ENCODE measurements around the gene FAM186B. TPM values are rescaled to one million over a fixed set of nuclear protein-coding genes. Genes with fewer than 3 reads are reported as not detected.

The FAM186B gene
- total and polyA plus RNA-seq, 10 donors, result 0.08 to 0.67 (median 0.33) TPM; not detected in 4

DNA sequence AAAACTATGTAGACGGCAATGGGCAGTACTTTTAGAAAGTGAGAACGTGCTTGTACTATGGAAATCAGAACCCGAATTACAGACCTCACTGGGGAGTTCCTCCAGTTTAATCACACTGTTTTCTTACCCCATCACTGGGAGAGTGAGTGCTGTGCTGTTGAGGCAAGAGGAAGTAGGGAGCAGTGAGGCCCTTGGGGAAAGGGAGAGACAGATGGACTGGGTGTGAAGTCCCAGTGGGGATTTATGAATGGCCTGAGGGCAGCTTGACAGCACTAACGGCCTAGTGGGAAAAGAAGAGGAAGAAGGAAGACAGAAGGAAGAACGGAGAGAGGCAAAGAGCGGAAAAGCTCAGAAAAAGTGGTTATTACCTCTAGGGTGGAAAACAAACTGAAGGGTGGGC is 43.2 kb downstream of the FAM186B start:
- H3K9me3 ChIP-seq, result no peaks in the 10 kb centered on the region
- no peak overlapping the region for H3K27ac ChIP-seq
- intact Hi-C loops (cut with DNase I; ENCODE audit: low total_unique reads), result no loop called here
- TF ChIP-seq, protein P1, sequence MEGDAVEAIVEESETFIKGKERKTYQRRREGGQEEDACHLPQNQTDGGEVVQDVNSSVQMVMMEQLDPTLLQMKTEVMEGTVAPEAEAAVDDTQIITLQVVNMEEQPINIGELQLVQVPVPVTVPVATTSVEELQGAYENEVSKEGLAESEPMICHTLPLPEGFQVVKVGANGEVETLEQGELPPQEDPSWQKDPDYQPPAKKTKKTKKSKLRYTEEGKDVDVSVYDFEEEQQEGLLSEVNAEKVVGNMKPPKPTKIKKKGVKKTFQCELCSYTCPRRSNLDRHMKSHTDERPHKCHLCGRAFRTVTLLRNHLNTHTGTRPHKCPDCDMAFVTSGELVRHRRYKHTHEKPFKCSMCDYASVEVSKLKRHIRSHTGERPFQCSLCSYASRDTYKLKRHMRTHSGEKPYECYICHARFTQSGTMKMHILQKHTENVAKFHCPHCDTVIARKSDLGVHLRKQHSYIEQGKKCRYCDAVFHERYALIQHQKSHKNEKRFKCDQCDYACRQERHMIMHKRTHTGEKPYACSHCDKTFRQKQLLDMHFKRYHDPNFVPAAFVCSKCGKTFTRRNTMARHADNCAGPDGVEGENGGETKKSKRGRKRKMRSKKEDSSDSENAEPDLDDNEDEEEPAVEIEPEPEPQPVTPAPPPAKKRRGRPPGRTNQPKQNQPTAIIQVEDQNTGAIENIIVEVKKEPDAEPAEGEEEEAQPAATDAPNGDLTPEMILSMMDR (IDR thresholded peaks at IDR 0.05 in 8 of 11, conservative IDR thresholded peaks at IDR 0.05 in 3 of 11), result no peak
- TF ChIP-seq POLR2A (IDR thresholded peaks at IDR 0.05) (no peak), POLR2AphosphoS5 (IDR thresholded peaks at IDR 0.05) (no peak)
- H3K4me3 ChIP-seq, result no peak overlapping the region
- 86 to 93% (median 87%) methylated on average over 6 of the region's 6 CpGs for WGBS, 5 donors
- H3K27me3 ChIP-seq (replicated peaks in 1 of 7), result no peaks in the 10 kb centered on the region
- peaks cover 0 to 92% (median 81%) of the 10 kb centered on the region in 6 donors for H3K36me3 ChIP-seq
- peaks cover 11 to 32% (median 24%) of the 10 kb centered on the region in 6 donors for H3K4me1 ChIP-seq
- peak; percentile 1 for DNase-seq

DNA sequence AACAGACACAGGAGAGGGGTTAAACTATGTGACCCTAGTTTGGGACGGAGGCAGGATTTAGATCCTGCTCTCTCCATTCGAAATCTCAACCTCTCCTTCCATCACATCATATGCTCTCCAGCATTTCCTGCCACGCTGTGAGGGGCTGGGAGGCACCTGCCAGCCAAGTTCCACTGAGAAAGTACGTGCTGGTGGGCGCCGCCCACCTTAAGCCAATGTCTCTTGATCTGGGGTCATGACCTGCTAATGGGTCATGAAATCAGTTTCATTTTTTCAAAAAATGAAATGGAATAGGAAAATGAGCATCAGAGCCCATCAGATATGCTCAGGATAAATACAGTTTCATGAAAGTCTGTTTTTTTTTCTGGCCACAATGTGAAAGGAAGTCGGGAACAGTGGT is 44.7 kb downstream of the FAM186B start:
- TF ChIP-seq POLR2AphosphoS5 (IDR thresholded peaks at IDR 0.05) (no peak), POLR2A (IDR thresholded peaks at IDR 0.05) (no peak)
- TF ChIP-seq, protein P1 (IDR thresholded peaks at IDR 0.05 in 8 of 11, conservative IDR thresholded peaks at IDR 0.05 in 3 of 11), result no peak
- WGBS, 5 donors, result 76 to 91% (median 90%) methylated on average over 7 of the region's 7 CpGs
- Histone ChIP-seq H3K36me3 (peaks cover 0 to 100% (median 91%) of the 10 kb centered on the region in 6 donors), H3K4me1 (peaks cover 0 to 16% (median 9%) of the 10 kb centered on the region in 6 donors), H3K9me3 (no peaks in the 10 kb centered on the region), H3K4me3 (no peak overlapping the region), H3K27me3 (replicated peaks in 1 of 7) (no peaks in the 10 kb centered on the region), H3K27ac (no peak overlapping the region)
- intact Hi-C loops (cut with DNase I; ENCODE audit: low total_unique reads), result no loop called here
- peak; percentile 20 for DNase-seq

GRCh38 chr12:49559011-49559675 is 46.3 kb downstream of the FAM186B start:
- Histone ChIP-seq H3K27ac (no peak overlapping the region), H3K4me3 (no peak overlapping the region), H3K4me1 (peaks cover 0 to under 1% (median 0%) of the 10 kb centered on the region in 6 donors), H3K27me3 (replicated peaks in 1 of 7) (no peaks in the 10 kb centered on the region), H3K9me3 (no peaks in the 10 kb centered on the region), H3K36me3 (peaks cover 0 to 89% (median 79%) of the 10 kb centered on the region in 6 donors)
- intact Hi-C loops (cut with DNase I; ENCODE audit: low total_unique reads), result no loop called here
- 94 to 99% (median 94%) methylated on average over 17 of the region's 17 CpGs for WGBS, 5 donors
- DNase-seq, result peak; percentile 45
- peak in 1 of 3 donors; percentile 41 for TF ChIP-seq POLR2AphosphoS5 (IDR thresholded peaks at IDR 0.05)
- TF ChIP-seq POLR2A (IDR thresholded peaks at IDR 0.05), result no peak

DNA sequence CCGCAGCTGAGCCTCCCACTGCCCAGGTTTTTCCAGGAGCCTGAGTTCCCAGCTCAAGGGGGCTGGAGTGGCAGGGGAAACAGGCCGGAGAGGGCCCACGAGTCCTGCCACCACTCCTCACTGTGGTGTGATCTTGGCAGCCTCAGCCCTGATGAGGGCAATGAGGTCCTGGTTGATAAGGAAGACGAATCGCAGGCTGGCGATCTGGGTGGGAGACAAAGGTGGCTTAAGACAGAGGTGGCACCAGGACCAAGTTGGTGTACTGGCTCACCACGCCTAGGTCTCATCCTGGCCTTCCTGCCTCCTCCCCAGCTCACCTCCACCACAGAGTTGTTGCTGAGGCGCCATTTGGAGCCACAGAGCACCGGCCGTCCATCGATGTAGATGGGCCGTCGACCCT is 46.9 kb downstream of the FAM186B start:
- WGBS, 5 donors, result 89 to 98% (median 92%) methylated on average over 13 of the region's 13 CpGs
- Histone ChIP-seq H3K27ac (no peak overlapping the region), H3K4me3 (no peak overlapping the region), H3K27me3 (replicated peaks in 1 of 7) (no peaks in the 10 kb centered on the region), H3K36me3 (peaks cover 0 to 82% (median 73%) of the 10 kb centered on the region in 6 donors), H3K4me1 (peaks cover 0 to 2% (median 0%) of the 10 kb centered on the region in 6 donors), H3K9me3 (no peaks in the 10 kb centered on the region)
- TF ChIP-seq POLR2AphosphoS5 (IDR thresholded peaks at IDR 0.05) (no peak), POLR2A (IDR thresholded peaks at IDR 0.05) (no peak)
- TF ChIP-seq, protein P1 (IDR thresholded peaks at IDR 0.05 in 8 of 11, conservative IDR thresholded peaks at IDR 0.05 in 3 of 11), result no peak
- peak; percentile 56 for DNase-seq
- intact Hi-C loops (cut with DNase I; ENCODE audit: low total_unique reads), result no loop called here
